Measurements from ENCODE around the gene CSGALNACT2.
"Not testable (repeated sequence)": the region's sequence is repeated elsewhere in the genome, so short reads cannot be mapped to it uniquely, and the experiment has no call there.

DNA sequence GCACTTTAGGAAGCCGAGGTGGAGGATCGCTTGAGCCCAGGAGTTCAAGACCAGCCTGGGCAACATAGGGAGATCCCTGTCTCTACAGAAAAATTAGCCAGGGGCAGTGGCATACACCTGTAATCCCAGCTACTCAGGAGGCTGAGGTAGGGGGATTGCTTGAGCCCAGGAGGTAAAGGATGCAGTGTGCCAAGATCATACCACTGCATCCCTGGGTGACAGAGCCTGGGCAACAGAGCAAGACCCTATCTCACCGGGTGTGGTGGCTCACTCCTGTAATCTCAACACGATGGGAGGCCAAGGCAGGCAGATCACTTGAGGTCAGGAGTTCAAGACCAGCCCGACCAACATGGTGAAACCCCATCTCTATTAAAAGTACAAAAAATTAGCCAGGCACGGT is 82.0 kb downstream of the CSGALNACT2 start:
- TF ChIP-seq, protein P1, sequence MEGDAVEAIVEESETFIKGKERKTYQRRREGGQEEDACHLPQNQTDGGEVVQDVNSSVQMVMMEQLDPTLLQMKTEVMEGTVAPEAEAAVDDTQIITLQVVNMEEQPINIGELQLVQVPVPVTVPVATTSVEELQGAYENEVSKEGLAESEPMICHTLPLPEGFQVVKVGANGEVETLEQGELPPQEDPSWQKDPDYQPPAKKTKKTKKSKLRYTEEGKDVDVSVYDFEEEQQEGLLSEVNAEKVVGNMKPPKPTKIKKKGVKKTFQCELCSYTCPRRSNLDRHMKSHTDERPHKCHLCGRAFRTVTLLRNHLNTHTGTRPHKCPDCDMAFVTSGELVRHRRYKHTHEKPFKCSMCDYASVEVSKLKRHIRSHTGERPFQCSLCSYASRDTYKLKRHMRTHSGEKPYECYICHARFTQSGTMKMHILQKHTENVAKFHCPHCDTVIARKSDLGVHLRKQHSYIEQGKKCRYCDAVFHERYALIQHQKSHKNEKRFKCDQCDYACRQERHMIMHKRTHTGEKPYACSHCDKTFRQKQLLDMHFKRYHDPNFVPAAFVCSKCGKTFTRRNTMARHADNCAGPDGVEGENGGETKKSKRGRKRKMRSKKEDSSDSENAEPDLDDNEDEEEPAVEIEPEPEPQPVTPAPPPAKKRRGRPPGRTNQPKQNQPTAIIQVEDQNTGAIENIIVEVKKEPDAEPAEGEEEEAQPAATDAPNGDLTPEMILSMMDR (IDR thresholded peaks at IDR 0.05; ENCODE audit: poor library complexity): not testable (repeated sequence)
- TF ChIP-seq EZH2phosphoT487 (IDR thresholded peaks at IDR 0.05; ENCODE audit: low read depth, severe bottlenecking, unreplicated experiment); EZH2 (IDR thresholded peaks at IDR 0.05; ENCODE audit: borderline replicate concordance): not testable (repeated sequence)
